WERI-Rb-1 (cell line): Measurements from ENCODE around the gene MDGA2.

ENCODE experiments used
- DNase-seq: peaks from one replicate; pipeline ENCODE4 v3.0.0-alpha.2; 2020
- H3K27ac ChIP-seq: fragments of 250-450 bp; sonication (Bioruptor Pico); 2 replicates; pipeline ENCODE4 v1.5.1; 2020; ENCODE audit warnings: mild to moderate bottlenecking, moderate library complexity
- H3K27me3 ChIP-seq: fragments of 250-450 bp; sonication (Bioruptor Pico); 2 replicates; pipeline ENCODE4 v1.5.1; 2021; ENCODE audit warnings: mild to moderate bottlenecking, low read depth, moderate library complexity; ENCODE audit not compliant: insufficient read depth, severe bottlenecking
- H3K36me3 ChIP-seq: fragments of 250-450 bp; sonication (Bioruptor Pico); 2 replicates; pipeline ENCODE4 v1.5.1; 2020; ENCODE audit warnings: mild to moderate bottlenecking, moderate library complexity
- H3K4me3 ChIP-seq: 2 replicates; pipeline ENCODE4 v1.5.1; 2011; ENCODE audit warnings: low read depth, mild to moderate bottlenecking, control low read depth, low read length
- H3K9me3 ChIP-seq: fragments of 250-450 bp; sonication (Bioruptor Pico); 2 replicates; pipeline ENCODE4 v1.5.1; 2021; ENCODE audit warnings: mild to moderate bottlenecking, moderate library complexity; ENCODE audit not compliant: severe bottlenecking
- CTCF ChIP-seq: IDR thresholded peaks from 2 replicates; pipeline ENCODE4 v1.5.1; 2011; ENCODE audit warnings: low read depth, mild to moderate bottlenecking, control low read depth, inconsistent platforms, low read length

The MDGA2 gene

GRCh38 chr14:47328376-47328775, 347.0 kb downstream of the MDGA2 start:
- Histone ChIP-seq H3K27me3 (no peaks in the 10 kb centered on the region), H3K9me3 (no peaks in the 10 kb centered on the region), H3K36me3 (no peaks in the 10 kb centered on the region), H3K4me3 (no peak overlapping the region), H3K27ac (no peak overlapping the region)
- DNase-seq: no peak
- no peak for TF ChIP-seq CTCF

GRCh38 chr14:47327336-47327735, 348.1 kb downstream of the MDGA2 start:
- Histone ChIP-seq H3K4me3 (no peak overlapping the region), H3K36me3 (no peaks in the 10 kb centered on the region), H3K27ac (no peak overlapping the region), H3K27me3 (no peaks in the 10 kb centered on the region), H3K9me3 (no peaks in the 10 kb centered on the region)
- DNase-seq: no peak
- TF ChIP-seq CTCF: no peak

DNA sequence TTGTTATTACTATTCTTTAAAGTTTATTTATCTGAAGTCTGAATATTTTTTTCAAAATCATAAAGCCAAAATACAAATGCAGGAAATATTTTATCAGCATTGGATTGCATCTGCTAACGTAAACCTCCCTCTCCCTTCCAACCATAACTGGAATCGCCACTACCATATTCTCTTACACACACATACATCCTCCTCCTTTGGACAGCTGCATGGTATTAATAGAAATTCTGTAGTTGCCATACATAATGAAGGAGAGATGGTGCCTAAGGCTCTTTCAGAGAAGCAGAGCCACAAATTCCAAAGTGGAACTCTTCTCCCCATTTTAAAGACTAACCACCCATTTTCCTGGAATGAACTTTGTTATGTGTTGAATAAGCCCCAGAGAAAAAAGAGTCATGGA, 352.7 kb downstream of the MDGA2 start:
- H3K36me3 ChIP-seq: no peaks in the 10 kb centered on the region
- no peaks in the 10 kb centered on the region for H3K9me3 ChIP-seq
- H3K27ac ChIP-seq: no peak overlapping the region
- DNase-seq: no peak
- H3K4me3 ChIP-seq: no peak overlapping the region
- no peak for TF ChIP-seq CTCF
- H3K27me3 ChIP-seq: no peaks in the 10 kb centered on the region

GRCh38 chr14:47302121-47302520, 373.3 kb downstream of the MDGA2 start:
- Histone ChIP-seq H3K27ac (no peak overlapping the region), H3K9me3 (no peaks in the 10 kb centered on the region), H3K4me3 (no peak overlapping the region), H3K27me3 (no peaks in the 10 kb centered on the region), H3K36me3 (no peaks in the 10 kb centered on the region)
- no peak for DNase-seq
- no peak for TF ChIP-seq CTCF

DNA sequence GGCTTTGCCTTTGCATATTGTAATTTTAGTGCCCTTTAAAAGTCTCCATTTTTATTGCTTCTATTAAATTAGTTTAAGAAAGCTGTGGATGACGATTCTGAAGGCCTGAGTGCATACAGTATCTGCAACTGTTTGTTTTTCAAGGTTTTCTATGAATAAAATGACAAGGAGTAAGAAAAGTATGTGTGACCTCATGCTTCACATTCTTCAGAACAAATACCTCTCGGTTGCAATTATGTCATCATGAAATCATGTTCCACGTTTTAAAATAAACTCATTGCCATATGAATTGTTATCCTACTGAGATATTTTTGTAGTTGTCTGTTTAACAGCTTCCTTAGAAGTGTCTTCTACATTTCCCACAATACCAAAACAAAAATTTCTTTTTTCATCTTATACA, 374.6 kb downstream of the MDGA2 start:
- no peak overlapping the region for H3K27ac ChIP-seq
- TF ChIP-seq CTCF: no peak
- H3K27me3 ChIP-seq: no peaks in the 10 kb centered on the region
- H3K9me3 ChIP-seq: no peaks in the 10 kb centered on the region
- no peak overlapping the region for H3K4me3 ChIP-seq
- H3K36me3 ChIP-seq: no peaks in the 10 kb centered on the region
- no peak for DNase-seq

- Histone ChIP-seq H3K27me3 (no peaks in the 10 kb centered on the region), H3K36me3 (no peaks in the 10 kb centered on the region), H3K4me3 (no peak overlapping the region), H3K9me3 (no peaks in the 10 kb centered on the region), H3K27ac (no peak overlapping the region)
- TF ChIP-seq CTCF: no peak
- no peak for DNase-seq
These were observed 378.0 kb downstream of the MDGA2 start for GRCh38 chr14:47297374-47297773.
